ENCODE measurements around the gene SAMD8.

- TF ChIP-seq POLR2A (IDR thresholded peaks at IDR 0.05) (no peak), CTCF (IDR thresholded peaks at IDR 0.05) (no peak)
Observed at GRCh38 chr10:75205908-75206307, 94.5 kb downstream of the SAMD8 start.
